ENCODE measurements around the gene TPRKB. TPM values are rescaled to one million over a fixed set of nuclear protein-coding genes. Genes with fewer than 3 reads are reported as not detected.
"Not testable (repeated sequence)": the region's sequence is repeated elsewhere in the genome, so short reads cannot be mapped to it uniquely, and the experiment has no call there.

The TPRKB gene
- total RNA-seq, 2 donors from 2014 or later, result 34.7 to 48.6 TPM

- H3K27ac Mint-ChIP-seq; DNase-seq (ENCODE audit: low spot score in 2 of 2); H3K36me3 Mint-ChIP-seq; H3K9me3 Mint-ChIP-seq: not testable (repeated sequence)
- peak in 1 of 2 donors; percentile 44 for ATAC-seq
Measured at GRCh38 chr2:73688494-73688893, 48.7 kb downstream of the TPRKB start.

DNA sequence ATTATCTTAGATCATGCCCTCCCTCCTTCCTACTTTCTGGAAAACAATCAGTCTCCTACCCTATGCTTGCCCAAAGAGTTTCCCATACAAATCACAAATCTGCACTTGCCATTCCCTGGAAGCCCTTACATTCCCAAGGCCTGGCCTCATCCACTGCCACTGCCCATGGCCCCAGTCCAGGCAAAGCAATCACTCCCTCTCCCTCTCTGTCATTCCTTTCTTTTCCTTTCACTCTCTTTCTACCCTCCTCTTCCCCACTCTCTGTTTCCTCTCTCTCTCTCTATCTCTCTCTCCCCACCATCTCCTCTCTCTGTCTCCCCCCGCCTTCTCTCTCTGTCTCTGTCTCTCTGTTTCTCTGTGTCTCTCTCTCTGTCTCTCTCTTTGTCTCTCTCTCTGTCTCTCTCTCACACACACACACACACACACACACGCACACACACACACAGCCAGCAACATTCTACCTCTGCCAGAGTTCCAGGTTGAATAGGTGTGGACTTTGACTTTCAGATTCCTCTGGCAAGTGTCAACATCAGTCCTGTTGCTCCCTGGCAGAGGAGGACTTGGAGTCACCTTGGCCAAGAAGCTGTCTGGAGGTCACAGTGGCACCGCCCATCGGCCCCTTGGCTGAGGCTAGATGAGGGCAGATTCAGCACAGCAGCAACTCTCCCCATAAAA is 51.2 kb downstream of the TPRKB start:
- no peaks in the 10 kb centered on the region for H3K36me3 Mint-ChIP-seq
- no peak for DNase-seq (ENCODE audit: low spot score in 2 of 2)
- H3K27ac Mint-ChIP-seq, result no peak overlapping the region
- ATAC-seq, result no peak
- H3K9me3 Mint-ChIP-seq, result no peaks in the 10 kb centered on the region

DNA sequence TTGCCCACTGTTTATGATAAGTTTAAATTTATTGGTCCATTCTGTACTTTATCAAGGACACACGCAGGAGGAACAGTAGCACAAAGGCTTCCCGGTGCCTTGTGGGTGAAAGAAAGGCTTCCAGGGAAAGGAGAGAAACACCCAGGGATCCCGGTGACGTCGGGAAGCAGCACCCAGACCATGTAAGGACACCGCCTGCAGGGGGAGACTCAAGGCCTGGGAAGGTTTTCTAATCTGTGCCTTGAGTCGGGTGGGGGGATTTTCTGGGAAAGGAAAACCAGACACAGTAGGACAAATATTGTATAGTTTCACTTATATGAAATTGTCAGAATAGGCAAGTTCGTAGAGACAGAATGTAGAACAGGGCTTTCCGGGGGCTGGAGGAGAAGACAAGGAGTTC is 52.2 kb downstream of the TPRKB start:
- not testable (repeated sequence) for H3K9me3 Mint-ChIP-seq; ATAC-seq; H3K27ac Mint-ChIP-seq; DNase-seq (ENCODE audit: low spot score in 2 of 2); H3K36me3 Mint-ChIP-seq

DNA sequence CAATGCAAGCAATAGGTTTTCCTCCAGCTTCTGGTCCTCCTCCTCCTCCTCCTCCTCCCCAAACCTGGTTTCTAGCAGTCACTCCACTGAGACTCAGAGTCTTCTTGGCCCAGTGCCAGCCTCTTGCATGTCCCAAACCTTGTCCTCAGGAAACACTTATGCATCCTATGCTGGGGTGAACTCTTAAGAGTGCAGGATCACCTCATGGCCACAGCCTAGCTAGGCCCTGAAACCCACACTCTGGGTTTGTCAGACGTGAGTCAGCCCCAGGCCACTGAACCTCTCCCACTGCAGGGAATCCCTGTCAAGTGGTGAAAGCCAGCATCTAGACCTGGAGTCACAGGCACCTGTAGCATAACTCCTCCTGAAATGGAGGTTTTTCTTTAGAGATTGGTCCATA is 52.8 kb downstream of the TPRKB start:
- not testable (repeated sequence) for H3K36me3 Mint-ChIP-seq; DNase-seq (ENCODE audit: low spot score in 2 of 2); H3K27ac Mint-ChIP-seq; H3K9me3 Mint-ChIP-seq
- ATAC-seq, result peak; percentile 43 to 68

GRCh38 chr2:73679951-73680571 is 57.1 kb downstream of the TPRKB start:
- H3K9me3 Mint-ChIP-seq, H3K27ac Mint-ChIP-seq, H3K36me3 Mint-ChIP-seq: not testable (repeated sequence)
- peak; percentile 63 for ATAC-seq
- DNase-seq (ENCODE audit: low spot score in 2 of 2), result peak in 1 of 2 donors; percentile 67

Other genes starting within 250 kb of the TPRKB start
- not detected for gene NAT8, start 94.9 kb downstream of the TPRKB start, total RNA-seq
- gene DUSP11, start 42.8 kb upstream of the TPRKB start, total RNA-seq, result 10 to 100 TPM; 31.0 to 31.1 TPM
- gene C2orf78, start 46.8 kb upstream of the TPRKB start, total RNA-seq, result not detected
- 100 to 1,000 TPM in 1 of 2 donors, 10 to 100 TPM in 1; 76.0 to 110 TPM for gene STAMBP, start 91.6 kb upstream of the TPRKB start, total RNA-seq
- under 1 TPM in 1 of 2 donors, not detected in 1; 0.27 TPM for gene ACTG2, start 155.7 kb upstream of the TPRKB start, total RNA-seq
- 10 to 100 TPM; 75.5 to 89.1 TPM for gene DGUOK, start 189.5 kb upstream of the TPRKB start, total RNA-seq
- gene TET3, start 247.6 kb upstream of the TPRKB start, total RNA-seq, result 10 to 100 TPM; 15.9 to 24.7 TPM